Tibial nerve (tissue), 3 donors: ENCODE data around the gene SLC29A3.

Experiments
- CTCF ChIP-seq, 5 experiments: fragments of 200-600 bp in 3 of 5; fragments of 450-650 bp in 2 of 5; sonication (generic) in 3 of 5; IDR thresholded peaks; one replicate each; pipeline ENCODE4 v1.5.1; 2016 to 2019; ENCODE audit warnings: antibody characterized with exemption in 5 of 5, mild to moderate bottlenecking in 3 of 5, moderate library complexity in 2 of 5
- POLR2A ChIP-seq, 2 donors: fragments of 450-650 bp; IDR thresholded peaks; one replicate each; pipeline ENCODE4 v1.6.1; 2017; ENCODE audit warnings: antibody characterized with exemption in 2 of 2, mild to moderate bottlenecking in 2 of 2, moderate library complexity in 2 of 2

DNA sequence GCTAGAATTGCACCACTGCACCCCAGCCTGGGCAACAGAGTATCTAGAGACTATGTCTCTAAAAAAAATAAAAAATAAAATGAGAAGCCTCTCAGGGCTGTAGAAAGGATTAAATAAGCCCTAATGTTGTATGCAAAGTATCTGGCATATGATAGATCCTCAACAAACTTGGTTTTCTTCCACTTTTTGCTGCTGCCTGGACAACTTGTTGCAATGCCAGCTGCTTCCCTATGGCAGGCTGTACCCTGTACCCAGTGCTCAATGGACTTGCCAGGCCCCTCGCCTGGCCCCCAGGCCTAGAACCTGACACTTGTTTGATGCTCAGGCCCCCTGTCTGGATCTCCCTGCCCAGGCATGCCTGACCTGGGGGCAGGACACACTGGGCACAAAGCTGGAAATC is 49.1 kb downstream of the SLC29A3 start:
- TF ChIP-seq CTCF (IDR thresholded peaks at IDR 0.05) (no peak), POLR2A (IDR thresholded peaks at IDR 0.05) (no peak)
